ENCODE results near the gene NAMPT. TPM values are rescaled to one million over a fixed set of nuclear protein-coding genes. Genes with fewer than 3 reads are reported as not detected.

The NAMPT gene
- polyA plus RNA-seq, 2 of the 4 experiments (the other 2 are of a cell fraction) = 213 to 274 TPM

DNA sequence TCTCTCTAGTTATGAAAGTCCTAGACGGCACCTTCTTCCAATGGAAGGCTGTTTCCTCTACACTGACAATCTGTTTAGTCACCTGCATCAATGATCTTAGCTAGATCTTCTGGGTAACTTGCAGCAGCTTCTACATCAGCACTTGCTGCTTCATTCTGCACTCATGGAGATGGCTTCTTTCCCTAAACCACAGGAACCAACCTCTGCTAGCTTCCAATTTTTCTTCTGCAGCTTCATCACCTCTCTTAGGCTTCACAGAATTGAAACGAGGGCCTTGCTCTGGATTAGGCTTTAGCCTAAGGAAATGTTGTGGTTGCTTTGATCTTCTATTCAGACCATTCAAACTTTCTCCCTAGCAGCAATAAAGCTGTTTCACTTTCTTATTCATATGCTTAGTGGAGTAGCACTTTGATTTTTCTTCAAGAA is 24.6 kb downstream of the NAMPT start (continued):
- TF ChIP-seq, protein P1, sequence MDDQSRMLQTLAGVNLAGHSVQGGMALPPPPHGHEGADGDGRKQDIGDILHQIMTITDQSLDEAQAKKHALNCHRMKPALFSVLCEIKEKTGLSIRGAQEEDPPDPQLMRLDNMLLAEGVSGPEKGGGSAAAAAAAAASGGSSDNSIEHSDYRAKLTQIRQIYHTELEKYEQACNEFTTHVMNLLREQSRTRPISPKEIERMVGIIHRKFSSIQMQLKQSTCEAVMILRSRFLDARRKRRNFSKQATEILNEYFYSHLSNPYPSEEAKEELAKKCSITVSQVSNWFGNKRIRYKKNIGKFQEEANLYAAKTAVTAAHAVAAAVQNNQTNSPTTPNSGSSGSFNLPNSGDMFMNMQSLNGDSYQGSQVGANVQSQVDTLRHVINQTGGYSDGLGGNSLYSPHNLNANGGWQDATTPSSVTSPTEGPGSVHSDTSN (IDR thresholded peaks at IDR 0.05) = no peak
- TF ChIP-seq KDM5A (IDR thresholded peaks at IDR 0.05) = no peak
- TF ChIP-seq KDM1A (IDR thresholded peaks at IDR 0.05; ENCODE audit: low read depth) = no peak
- TF ChIP-seq RARB (CRISPR knock-in tag; IDR thresholded peaks at IDR 0.05) = no peak
- TF ChIP-seq RCOR1 (IDR thresholded peaks at IDR 0.05; ENCODE audit: low read depth, low read length) = no peak
- TF ChIP-seq EHF (CRISPR knock-in tag; IDR thresholded peaks at IDR 0.05) = no peak

GRCh38 chr7:106258789-106259188 is 26.0 kb downstream of the NAMPT start:
- Histone ChIP-seq H3K9me3 (no peaks in the 10 kb centered on the region), H3K27ac (no peak overlapping the region), H3K4me2 (no peak overlapping the region), H3K4me3 (no peak overlapping the region), H3K4me1 (peaks cover 16% of the 10 kb centered on the region; the same call in 2 of the 3 replicates)
- ATAC-seq = no peak
- no peak for DNase-seq (ENCODE audit: low read depth in 1 of 2, low spot score in 1 of 2)
- TF ChIP-seq HDAC2 (IDR thresholded peaks at IDR 0.05) (no peak), BHLHE40 (IDR thresholded peaks at IDR 0.05; ENCODE audit: low read depth, low read length) (no peak)
- TF ChIP-seq, protein P2, sequence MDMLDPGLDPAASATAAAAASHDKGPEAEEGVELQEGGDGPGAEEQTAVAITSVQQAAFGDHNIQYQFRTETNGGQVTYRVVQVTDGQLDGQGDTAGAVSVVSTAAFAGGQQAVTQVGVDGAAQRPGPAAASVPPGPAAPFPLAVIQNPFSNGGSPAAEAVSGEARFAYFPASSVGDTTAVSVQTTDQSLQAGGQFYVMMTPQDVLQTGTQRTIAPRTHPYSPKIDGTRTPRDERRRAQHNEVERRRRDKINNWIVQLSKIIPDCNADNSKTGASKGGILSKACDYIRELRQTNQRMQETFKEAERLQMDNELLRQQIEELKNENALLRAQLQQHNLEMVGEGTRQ (IDR thresholded peaks at IDR 0.05) = no peak
- ChIA-PET POLR2A (no interaction called here), CTCF (interaction anchor here (0.9 to 1.6 kb wide), 3 partner anchors 82 to 205 kb away, joined by 3 to 5 read pairs (median 3); no protein-coding TSS in a partner anchor)
- 92% methylated on average over 7 of the region's 7 CpGs for WGBS (ENCODE audit: missing lambda C conversion rate)
- no peak for FAIRE-seq

- POLR2A ChIA-PET = interaction anchor here (1.0 kb wide), 1 partner anchor 27 kb away, joined by 3 read pairs; the partner anchor contains the start of gene NAMPT
- DNase-seq (ENCODE audit: low read depth in 1 of 2, low spot score in 1 of 2) (no peak), ATAC-seq (peak; percentile 17 to 35; a peak in 3 of 6 replicates), FAIRE-seq (no peak)
- TF ChIP-seq POLR2AphosphoS2 (conservative IDR thresholded peaks at IDR 0.05; ENCODE audit: low read length) = 0 out of 2 replicates have a peak, but pooled peaks have one; percentile 41
- no peak for TF ChIP-seq ZC3H11A (IDR thresholded peaks at IDR 0.05)
- no peak for TF ChIP-seq GATA3 (IDR thresholded peaks at IDR 0.05; ENCODE audit: borderline replicate concordance)
- no peak for TF ChIP-seq EP300 (IDR thresholded peaks at IDR 0.05)
- TF ChIP-seq TFCP2L1 (CRISPR knock-in tag; IDR thresholded peaks at IDR 0.05) = no peak
- TF ChIP-seq RARB (CRISPR knock-in tag; IDR thresholded peaks at IDR 0.05) = peak; percentile 19; the same call in 1 of the 2 replicates
- TF ChIP-seq, protein P3, sequence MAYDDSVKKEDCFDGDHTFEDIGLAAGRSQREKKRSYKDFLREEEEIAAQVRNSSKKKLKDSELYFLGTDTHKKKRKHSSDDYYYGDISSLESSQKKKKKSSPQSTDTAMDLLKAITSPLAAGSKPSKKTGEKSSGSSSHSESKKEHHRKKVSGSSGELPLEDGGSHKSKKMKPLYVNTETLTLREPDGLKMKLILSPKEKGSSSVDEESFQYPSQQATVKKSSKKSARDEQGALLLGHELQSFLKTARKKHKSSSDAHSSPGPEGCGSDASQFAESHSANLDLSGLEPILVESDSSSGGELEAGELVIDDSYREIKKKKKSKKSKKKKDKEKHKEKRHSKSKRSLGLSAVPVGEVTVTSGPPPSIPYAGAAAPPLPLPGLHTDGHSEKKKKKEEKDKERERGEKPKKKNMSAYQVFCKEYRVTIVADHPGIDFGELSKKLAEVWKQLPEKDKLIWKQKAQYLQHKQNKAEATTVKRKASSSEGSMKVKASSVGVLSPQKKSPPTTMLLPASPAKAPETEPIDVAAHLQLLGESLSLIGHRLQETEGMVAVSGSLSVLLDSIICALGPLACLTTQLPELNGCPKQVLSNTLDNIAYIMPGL (CRISPR knock-in tag; IDR thresholded peaks at IDR 0.05; ENCODE audit: borderline replicate concordance) = no peak
- TF ChIP-seq FOSL2 (IDR thresholded peaks at IDR 0.05) = no peak
- TF ChIP-seq FOSL2 (CRISPR knock-in tag; IDR thresholded peaks at IDR 0.05) = no peak
- TF ChIP-seq ZSCAN20 (CRISPR knock-in tag; IDR thresholded peaks at IDR 0.05) = no peak
- no peak for TF ChIP-seq HEYL (CRISPR knock-in tag; IDR thresholded peaks at IDR 0.05)
- TF ChIP-seq TP53 (CRISPR knock-in tag; IDR thresholded peaks at IDR 0.05) = peak; percentile 50; the same call in 1 of the 2 replicates
- no peak for TF ChIP-seq CBX8 (IDR thresholded peaks at IDR 0.05)
- TF ChIP-seq, protein P4, sequence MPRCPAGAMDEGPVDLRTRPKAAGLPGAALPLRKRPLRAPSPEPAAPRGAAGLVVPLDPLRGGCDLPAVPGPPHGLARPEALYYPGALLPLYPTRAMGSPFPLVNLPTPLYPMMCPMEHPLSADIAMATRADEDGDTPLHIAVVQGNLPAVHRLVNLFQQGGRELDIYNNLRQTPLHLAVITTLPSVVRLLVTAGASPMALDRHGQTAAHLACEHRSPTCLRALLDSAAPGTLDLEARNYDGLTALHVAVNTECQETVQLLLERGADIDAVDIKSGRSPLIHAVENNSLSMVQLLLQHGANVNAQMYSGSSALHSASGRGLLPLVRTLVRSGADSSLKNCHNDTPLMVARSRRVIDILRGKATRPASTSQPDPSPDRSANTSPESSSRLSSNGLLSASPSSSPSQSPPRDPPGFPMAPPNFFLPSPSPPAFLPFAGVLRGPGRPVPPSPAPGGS (IDR thresholded peaks at IDR 0.05) = no peak
- TF ChIP-seq, protein P1 (IDR thresholded peaks at IDR 0.05) = no peak
- TF ChIP-seq CEBPB (IDR thresholded peaks at IDR 0.05) = no peak
- Histone ChIP-seq H3K4me1 (peaks cover 17% of the 10 kb centered on the region; the same call in 2 of the 3 replicates), H3K4me2 (no peak overlapping the region), H3K27ac (no peak overlapping the region), H3K9me3 (no peaks in the 10 kb centered on the region), H3K4me3 (no peak overlapping the region)
- WGBS (ENCODE audit: missing lambda C conversion rate) = 78% methylated on average over 3 of the region's 3 CpGs
- CTCF ChIA-PET = interaction anchor here (1.6 kb wide), 1 partner anchor 81 kb away, joined by 5 read pairs; no protein-coding TSS in a partner anchor
Observed at GRCh38 chr7:106257752-106258151, 27.0 kb downstream of the NAMPT start.

Data from A549 (cell line).